K562 (cell line): Measurements from ENCODE around the gene NOD1.

ENCODE experiments used
- EZH2 ChIP-seq: IDR thresholded peaks from 2 replicates; pipeline ENCODE4 v1.6.1; 2012; ENCODE audit warnings: low read depth, mild to moderate bottlenecking, inconsistent platforms, low read length, borderline replicate concordance
- FOXA3 ChIP-seq, 2 experiments: fragments of 450-650 bp in 1 of 2; sonication (generic) in 1 of 2; formaldehyde crosslinking; IDR thresholded peaks in 1 of 2; conservative IDR thresholded peaks in 1 of 2; 2 replicates each; pipeline versions ENCODE4 v1.4.0 to v1.8.0; 2020 to 2022; ENCODE audit warnings: mild to moderate bottlenecking in 2 of 2, missing genetic modification reagents in 1 of 2
- GABPA ChIP-seq: fragments of 200-800 bp; sonication (Bioruptor generic); conservative IDR thresholded peaks from 2 replicates; pipeline ENCODE4 v1.6.1; 2016; ENCODE audit warnings: low read depth, missing genetic modification characterization, missing compliant biosample characterization
- SMAD3 ChIP-seq: fragments of 450-650 bp; formaldehyde crosslinking; conservative IDR thresholded peaks from 2 replicates; pipeline ENCODE4 v1.4.0; 2020; ENCODE audit warnings: mild to moderate bottlenecking
- SMAD4 ChIP-seq: fragments of 250-450 bp; sonication (Bioruptor Pico); conservative IDR thresholded peaks from 2 replicates; pipeline ENCODE4 v1.8.0; 2021; ENCODE audit warnings: inconsistent platforms, mild to moderate bottlenecking, moderate library complexity
- TF ChIP-seq, protein P1 (sequence below), 3 experiments: IDR thresholded peaks in 2 of 3; conservative IDR thresholded peaks in 1 of 3; 2 replicates each; pipeline ENCODE4 v1.5.1; 2011 to 2012; ENCODE audit warnings: low read length in 3 of 3, mild to moderate bottlenecking in 3 of 3, control low read depth in 2 of 3, improper control_type of control experiment in 1 of 3, inconsistent platforms in 1 of 3, low read depth in 1 of 3, mixed read lengths in 1 of 3, moderate library complexity in 1 of 3; ENCODE audit not compliant: insufficient read depth in 2 of 3

DNA sequence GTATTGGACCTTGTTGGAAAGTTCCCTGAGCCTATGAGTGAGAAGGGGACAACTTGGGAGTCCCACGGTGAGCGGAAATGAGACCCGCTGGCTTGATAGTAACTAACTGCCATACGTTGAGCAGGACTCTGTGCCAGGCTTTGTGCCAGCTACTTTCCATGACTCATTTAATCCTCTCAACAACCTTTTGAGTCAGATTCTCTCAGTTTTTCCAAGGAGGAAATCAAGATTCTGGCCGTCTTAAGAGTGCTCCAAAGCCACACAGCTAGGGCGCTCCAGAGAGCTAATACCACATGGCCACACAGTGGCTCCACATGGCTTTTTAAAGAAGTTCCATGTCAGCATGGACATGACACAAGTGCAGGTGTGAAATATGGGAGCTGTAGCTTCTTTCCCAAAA, 55.7 kb downstream of the NOD1 start:
- TF ChIP-seq, protein P1, sequence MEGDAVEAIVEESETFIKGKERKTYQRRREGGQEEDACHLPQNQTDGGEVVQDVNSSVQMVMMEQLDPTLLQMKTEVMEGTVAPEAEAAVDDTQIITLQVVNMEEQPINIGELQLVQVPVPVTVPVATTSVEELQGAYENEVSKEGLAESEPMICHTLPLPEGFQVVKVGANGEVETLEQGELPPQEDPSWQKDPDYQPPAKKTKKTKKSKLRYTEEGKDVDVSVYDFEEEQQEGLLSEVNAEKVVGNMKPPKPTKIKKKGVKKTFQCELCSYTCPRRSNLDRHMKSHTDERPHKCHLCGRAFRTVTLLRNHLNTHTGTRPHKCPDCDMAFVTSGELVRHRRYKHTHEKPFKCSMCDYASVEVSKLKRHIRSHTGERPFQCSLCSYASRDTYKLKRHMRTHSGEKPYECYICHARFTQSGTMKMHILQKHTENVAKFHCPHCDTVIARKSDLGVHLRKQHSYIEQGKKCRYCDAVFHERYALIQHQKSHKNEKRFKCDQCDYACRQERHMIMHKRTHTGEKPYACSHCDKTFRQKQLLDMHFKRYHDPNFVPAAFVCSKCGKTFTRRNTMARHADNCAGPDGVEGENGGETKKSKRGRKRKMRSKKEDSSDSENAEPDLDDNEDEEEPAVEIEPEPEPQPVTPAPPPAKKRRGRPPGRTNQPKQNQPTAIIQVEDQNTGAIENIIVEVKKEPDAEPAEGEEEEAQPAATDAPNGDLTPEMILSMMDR (IDR thresholded peaks at IDR 0.05 in 2 of 3, conservative IDR thresholded peaks at IDR 0.05 in 1 of 3; ENCODE audit: insufficient read depth in 2 of 3, low read depth in 1 of 3, low read length in 3 of 3) = no peak
- TF ChIP-seq EZH2 (no peak), GABPA (tag) (no peak), SMAD4 (CRISPR knock-in tag) (no peak), FOXA3 (CRISPR knock-in tag; conservative IDR thresholded peaks at IDR 0.05 in 1 of 2, IDR thresholded peaks at IDR 0.05 in 1 of 2) (no peak), SMAD3 (CRISPR knock-in tag) (no peak)
